ENCODE results near the gene HAP1. TPM values are rescaled to one million over a fixed set of nuclear protein-coding genes. Genes with fewer than 3 reads are reported as not detected.

Gene HAP1
- total RNA-seq, 1 donor from 2014 or later = 0.62 TPM

- Histone ChIP-seq H3K4me3 (no peak overlapping the region), H3K27ac (no peak overlapping the region), H3K4me1 (no peaks in the 10 kb centered on the region), H3K9me3 (no peaks in the 10 kb centered on the region), H3K36me3 (no peaks in the 10 kb centered on the region), H3K27me3 (ENCODE audit: low read depth) (no peaks in the 10 kb centered on the region)
- intact Hi-C loops (cut with DNase I) = no loop called here
- TF ChIP-seq, protein P1, sequence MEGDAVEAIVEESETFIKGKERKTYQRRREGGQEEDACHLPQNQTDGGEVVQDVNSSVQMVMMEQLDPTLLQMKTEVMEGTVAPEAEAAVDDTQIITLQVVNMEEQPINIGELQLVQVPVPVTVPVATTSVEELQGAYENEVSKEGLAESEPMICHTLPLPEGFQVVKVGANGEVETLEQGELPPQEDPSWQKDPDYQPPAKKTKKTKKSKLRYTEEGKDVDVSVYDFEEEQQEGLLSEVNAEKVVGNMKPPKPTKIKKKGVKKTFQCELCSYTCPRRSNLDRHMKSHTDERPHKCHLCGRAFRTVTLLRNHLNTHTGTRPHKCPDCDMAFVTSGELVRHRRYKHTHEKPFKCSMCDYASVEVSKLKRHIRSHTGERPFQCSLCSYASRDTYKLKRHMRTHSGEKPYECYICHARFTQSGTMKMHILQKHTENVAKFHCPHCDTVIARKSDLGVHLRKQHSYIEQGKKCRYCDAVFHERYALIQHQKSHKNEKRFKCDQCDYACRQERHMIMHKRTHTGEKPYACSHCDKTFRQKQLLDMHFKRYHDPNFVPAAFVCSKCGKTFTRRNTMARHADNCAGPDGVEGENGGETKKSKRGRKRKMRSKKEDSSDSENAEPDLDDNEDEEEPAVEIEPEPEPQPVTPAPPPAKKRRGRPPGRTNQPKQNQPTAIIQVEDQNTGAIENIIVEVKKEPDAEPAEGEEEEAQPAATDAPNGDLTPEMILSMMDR (IDR thresholded peaks at IDR 0.05) = no peak
- ATAC-seq = no peak
- no peak for DNase-seq
Measured at GRCh38 chr17:41748275-41748674, 13.8 kb upstream of the HAP1 start.

DNA sequence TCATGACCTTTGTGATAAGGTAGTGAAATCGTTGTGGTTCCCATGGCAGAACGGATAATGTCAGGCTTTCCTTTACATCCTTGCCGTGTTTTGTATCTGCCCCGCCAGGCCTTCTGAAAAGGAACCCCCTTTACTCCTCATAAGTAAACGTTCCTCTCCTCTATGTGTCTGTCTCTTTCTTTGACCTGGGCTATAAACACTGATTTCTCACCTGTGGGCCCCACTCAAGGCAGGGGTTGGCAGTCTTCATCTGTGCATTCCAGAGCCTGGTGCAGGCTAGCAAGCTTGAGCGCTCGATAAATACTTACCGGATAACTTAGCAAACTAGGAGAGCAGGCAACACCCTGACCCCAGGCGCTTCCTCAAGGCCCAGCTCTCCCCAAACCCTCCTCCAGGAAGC is 7.3 kb upstream of the HAP1 start:
- TF ChIP-seq, protein P1 (IDR thresholded peaks at IDR 0.05) = no peak
- peaks cover 4% of the 10 kb centered on the region for H3K4me1 ChIP-seq
- no peak for DNase-seq

DNA sequence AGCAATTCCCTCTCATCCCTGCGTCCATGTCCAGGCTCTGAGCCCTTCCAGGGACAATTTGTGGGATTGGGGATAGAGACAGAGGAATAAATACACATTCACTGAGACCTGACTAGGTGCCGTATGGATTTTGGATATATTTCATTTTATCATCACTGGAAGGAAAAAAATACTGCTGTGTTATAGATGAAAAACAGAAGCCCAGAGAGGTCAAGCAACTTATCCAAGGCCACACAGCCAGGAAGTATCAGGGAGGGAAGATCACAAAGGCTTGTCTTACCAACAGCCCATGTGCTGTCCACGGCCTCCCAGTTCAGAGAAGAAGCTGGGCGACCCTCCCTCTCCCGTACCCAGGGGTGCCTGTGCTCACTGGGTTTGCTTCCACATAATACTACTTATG is 6.1 kb upstream of the HAP1 start:
- TF ChIP-seq, protein P1 (IDR thresholded peaks at IDR 0.05) = no peak
- Histone ChIP-seq H3K27me3 (ENCODE audit: low read depth) (peaks cover 24% of the 10 kb centered on the region), H3K36me3 (no peaks in the 10 kb centered on the region), H3K9me3 (no peaks in the 10 kb centered on the region), H3K4me3 (no peak overlapping the region), H3K4me1 (peaks cover 4% of the 10 kb centered on the region), H3K27ac (no peak overlapping the region)
- DNase-seq = no peak
- ATAC-seq = no peak
- intact Hi-C loops (cut with DNase I) = no loop called here

More for the DNA sequence above, 7.3 kb upstream of the HAP1 start:
- ATAC-seq = no peak
- no peak overlapping the region for H3K4me3 ChIP-seq
- H3K9me3 ChIP-seq = no peaks in the 10 kb centered on the region
- intact Hi-C loops (cut with DNase I) = no loop called here
- H3K27me3 ChIP-seq (ENCODE audit: low read depth) = peaks cover 12% of the 10 kb centered on the region
- no peak overlapping the region for H3K27ac ChIP-seq
- no peaks in the 10 kb centered on the region for H3K36me3 ChIP-seq

DNA sequence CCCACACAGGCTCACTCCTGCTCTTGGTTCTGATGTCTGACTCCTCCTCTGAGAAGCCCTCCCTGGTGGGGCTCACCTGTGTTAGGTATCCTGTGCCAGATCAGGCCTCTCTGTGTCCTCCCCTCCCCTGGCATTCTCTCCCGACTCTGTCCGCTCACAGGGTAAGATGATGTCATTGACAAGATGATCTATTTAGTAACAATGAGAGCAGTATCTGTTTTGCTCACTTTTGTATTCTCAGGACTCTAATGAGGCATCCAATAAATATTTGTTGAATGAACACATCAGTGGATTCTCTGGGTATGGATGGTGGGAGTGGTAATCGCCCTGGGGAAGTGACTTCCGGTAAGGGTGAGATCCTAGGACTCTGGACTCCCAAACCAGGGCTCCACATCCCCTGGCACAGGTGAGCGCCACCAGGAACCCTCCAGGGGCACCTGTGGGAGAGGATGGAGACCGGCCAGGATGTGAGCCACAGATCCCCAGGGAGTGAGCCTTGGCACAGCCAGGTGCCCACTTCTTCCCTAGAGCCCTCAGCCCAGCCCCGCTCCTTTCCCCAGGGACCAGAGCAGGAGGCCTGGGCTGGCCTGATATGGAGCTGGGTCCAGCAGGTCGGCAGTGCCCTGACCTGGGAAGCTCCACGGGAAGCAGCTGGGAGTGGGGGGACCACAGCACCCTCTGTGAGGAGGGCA is 5.4 kb upstream of the HAP1 start:
- Histone ChIP-seq H3K36me3 (no peaks in the 10 kb centered on the region), H3K27me3 (ENCODE audit: low read depth) (peaks cover 31% of the 10 kb centered on the region), H3K4me3 (no peak overlapping the region), H3K27ac (no peak overlapping the region), H3K9me3 (no peaks in the 10 kb centered on the region), H3K4me1 (peaks cover 9% of the 10 kb centered on the region)
- DNase-seq (no peak), ATAC-seq (no peak)
- intact Hi-C loops (cut with DNase I) = loop anchor here (10.0 kb wide), 1 partner anchor 55 kb away; no protein-coding TSS in a partner anchor
- TF ChIP-seq, protein P1 (IDR thresholded peaks at IDR 0.05) = no peak

DNA sequence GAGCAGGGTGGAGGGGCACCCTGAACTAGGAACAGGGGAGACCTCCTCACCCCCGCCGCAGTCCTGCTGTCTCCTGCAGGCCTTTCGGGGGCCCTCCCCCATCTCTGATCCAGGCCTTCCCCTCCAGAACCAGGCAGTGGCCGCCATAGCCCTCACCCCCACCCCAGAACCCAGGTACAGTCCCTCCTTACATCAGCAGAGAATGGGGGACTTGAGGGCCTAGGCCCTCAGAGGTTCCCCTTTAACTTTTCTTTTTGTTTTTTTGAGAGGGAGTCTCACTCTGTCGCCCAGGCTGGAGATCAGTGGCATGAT is 4.3 kb upstream of the HAP1 start:
- no peak overlapping the region for H3K4me3 ChIP-seq
- DNase-seq (no peak), ATAC-seq (no peak)
- H3K36me3 ChIP-seq = no peaks in the 10 kb centered on the region
- no peaks in the 10 kb centered on the region for H3K9me3 ChIP-seq
- H3K4me1 ChIP-seq = peaks cover 18% of the 10 kb centered on the region
- intact Hi-C loops (cut with DNase I) = loop anchor here (10.0 kb wide), 1 partner anchor 56 kb away; no protein-coding TSS in a partner anchor
- TF ChIP-seq, protein P1 (IDR thresholded peaks at IDR 0.05) = no peak
- no peak overlapping the region for H3K27ac ChIP-seq
- H3K27me3 ChIP-seq (ENCODE audit: low read depth) = peaks cover 42% of the 10 kb centered on the region
